HepG2 (cell line): ENCODE data around the gene GRM8. TPM values are rescaled to one million over a fixed set of nuclear protein-coding genes. Genes with fewer than 3 reads are reported as not detected.

Experiments
- ATAC-seq: fragments of 200-7000 bp; cut with Tn5 transposase; 3 replicates; pipeline ENCODE4 v1.9.1; 2020; ENCODE audit warnings: mild to moderate bottlenecking, moderate library complexity
- BruUV-seq: library from RNA; stranded (reverse); fragments of 400-500 nt; replicated peaks from 2 replicates; lab custom pipeline; 2021; lab: Mats Ljungman, UMichigan
- CTCF ChIA-PET: fragments of 300-600 bp; formaldehyde crosslinking; extraction: SDS; loops from one replicate; lab custom pipeline; 2021; ENCODE audit warnings: low total read pairs, inconsistent platforms, low intra/inter-chr PET ratio; lab: Yijun Ruan, JAX
- POLR2A ChIA-PET: fragments of 350-600 bp; sonication (Branson Sonifier 250); formaldehyde crosslinking; loops from one replicate; lab custom pipeline; 2020; ENCODE audit warnings: antibody characterized with exemption, inconsistent platforms; lab: Yijun Ruan, JAX
- DNase-seq: peaks from one replicate; pipeline ENCODE4 v3.0.0-alpha.2; 2015; ENCODE audit warnings: low spot score
- FAIRE-seq: peaks from 3 replicates; lab custom pipeline; 2011; peaks lifted over from hg19 to GRCh38; lab: Jason Lieb, UNC
- H2AFZ ChIP-seq: one replicate; pipeline ENCODE4 v1.6.1; 2011; ENCODE audit warnings: low read length, inconsistent platforms
- H3K27ac ChIP-seq: fragments of 300-600 bp; 3 replicates; pipeline ENCODE4 v1.8.0; 2011; ENCODE audit warnings: mixed run types, mild to moderate bottlenecking, mixed read lengths, low read length, inconsistent platforms; ENCODE audit not compliant: insufficient read depth; ENCODE audit errors: extremely low read length
- H3K27me3 ChIP-seq, 2 experiments: fragments of 200-600 bp in 1 of 2; 2 replicates in 1 of 2; 3 replicates in 1 of 2; pipeline versions ENCODE4 v1.6.0 to v1.8.0; 2011; ENCODE audit warnings: low read length in 2 of 2, mild to moderate bottlenecking in 2 of 2, moderate library complexity in 2 of 2, inconsistent platforms in 1 of 2; ENCODE audit not compliant: insufficient read depth in 2 of 2, control insufficient read depth in 1 of 2
- H3K36me3 ChIP-seq, 2 experiments: fragments of 200-600 bp in 1 of 2; replicated peaks in 1 of 2; 2 replicates in 1 of 2; 3 replicates in 1 of 2; pipeline versions ENCODE4 v1.5.1 to v1.8.0; 2011; ENCODE audit warnings: low read length in 2 of 2, inconsistent platforms in 1 of 2; ENCODE audit not compliant: insufficient read depth in 2 of 2, control insufficient read depth in 1 of 2
- H3K4me1 ChIP-seq: 2 replicates; pipeline ENCODE4 v1.5.1; 2012; ENCODE audit warnings: low read length, inconsistent platforms; ENCODE audit not compliant: insufficient read depth
- H3K4me2 ChIP-seq: 2 replicates; pipeline ENCODE4 v1.6.0; 2011; ENCODE audit warnings: low read depth, low read length, inconsistent platforms
- H3K4me3 ChIP-seq, 3 experiments: fragments of 200-600 bp in 1 of 3; sonication (generic), shearing (Covaris generic) in 1 of 3; replicated peaks in 1 of 3; 2 replicates each; pipeline ENCODE4 v1.5.1; 2011 to 2016; ENCODE audit warnings: low read length in 3 of 3, inconsistent platforms in 2 of 3, low read depth in 2 of 3, mild to moderate bottlenecking in 2 of 3, control low read depth in 1 of 3, mixed read lengths in 1 of 3; ENCODE audit not compliant: insufficient read depth in 1 of 3
- H3K79me2 ChIP-seq: one replicate; pipeline ENCODE4 v1.6.1; 2011; ENCODE audit warnings: low read length, inconsistent platforms; ENCODE audit not compliant: insufficient read depth
- H3K9ac ChIP-seq: 2 replicates; pipeline ENCODE4 v1.6.0; 2011; ENCODE audit warnings: mild to moderate bottlenecking, low read depth, low read length, inconsistent platforms; ENCODE audit not compliant: insufficient read depth
- H3K9me3 ChIP-seq: 2 replicates; pipeline ENCODE4 v1.5.1; 2012; ENCODE audit warnings: mild to moderate bottlenecking, low read length
- H4K20me1 ChIP-seq: 2 replicates; pipeline ENCODE4 v1.6.0; 2011; ENCODE audit warnings: inconsistent platforms, mild to moderate bottlenecking, low read length, moderate library complexity; ENCODE audit not compliant: insufficient read depth
- DMAP1 ChIP-seq: IDR thresholded peaks from 2 replicates; pipeline ENCODE4 v1.6.1; 2016
- FOSL1 ChIP-seq: sonication (generic); formaldehyde crosslinking; IDR thresholded peaks from 2 replicates; pipeline ENCODE4 v1.9.0; 2021; ENCODE audit warnings: missing genetic modification reagents, borderline replicate concordance
- FOXM1 ChIP-seq: sonication (generic); formaldehyde crosslinking; IDR thresholded peaks from 2 replicates; pipeline ENCODE4 v1.5.0; 2020; ENCODE audit warnings: missing genetic modification reagents
- GATA4 ChIP-seq: sonication (generic); IDR thresholded peaks from 2 replicates; pipeline ENCODE4 v1.6.1; 2016; ENCODE audit warnings: antibody characterized with exemption, low read depth, borderline replicate concordance
- KMT2A ChIP-seq: sonication (generic); formaldehyde crosslinking; IDR thresholded peaks from 2 replicates; pipeline ENCODE4 v1.4.0; 2020; ENCODE audit warnings: missing genetic modification reagents
- PLRG1 ChIP-seq: fragments of 450-650 bp; conservative IDR thresholded peaks from 2 replicates; pipeline ENCODE4 v1.6.1; 2016
- U2AF1 ChIP-seq: fragments of 200-400 bp; formaldehyde crosslinking; optimal IDR thresholded peaks from 2 replicates; pipeline ENCODE3; 2017; ENCODE audit warnings: mild to moderate bottlenecking, low read depth, low read length
- ZBTB7B ChIP-seq: sonication (generic); formaldehyde crosslinking; IDR thresholded peaks from 2 replicates; pipeline ENCODE4 v1.4.0; 2020; ENCODE audit warnings: missing genetic modification reagents
- ZNF607 ChIP-seq: sonication (generic); formaldehyde crosslinking; IDR thresholded peaks from 2 replicates; pipeline ENCODE4 v1.5.1; 2020; ENCODE audit warnings: missing genetic modification reagents, mild to moderate bottlenecking, borderline replicate concordance
- ZNF652 ChIP-seq: IDR thresholded peaks from 2 replicates; pipeline ENCODE4 v1.6.1; 2016; ENCODE audit warnings: low read depth, borderline replicate concordance
- ZNF75D ChIP-seq: sonication (generic); formaldehyde crosslinking; IDR thresholded peaks from 2 replicates; pipeline ENCODE4 v1.8.1; 2023; ENCODE audit warnings: missing genetic modification reagents, mild to moderate bottlenecking, borderline replicate concordance
- WGBS: methylation state at CpG from one replicate; pipeline ENCODE4 v1.1.6; 2017; ENCODE audit warnings: low lambda C conversion rate; 5-methylcytosine and 5-hydroxymethylcytosine counted together
- in situ Hi-C: cut with HindIII; loops from 2 replicates; pipeline ENCODE4 v1.10.0; 2017; ENCODE audit warnings: low pct_unique_long_range_greater_than_20kb; ENCODE audit not compliant: extremely low pct_ligation_motif_present
- intact Hi-C: fragments of 100-400 bp; cut with micrococcal nuclease; formaldehyde crosslinking; loops from one replicate; pipeline ENCODE4 v1.10.0; 2022; ENCODE audit not compliant: unreplicated experiment
- polyA plus RNA-seq, 8 experiments: library from polyadenylated mRNA; depleted of rRNA in 3 of 8; stranded (reverse) in 7 of 8; unstranded in 1 of 8; fragments of >200 nt; fragmentation: Illumina TruSeq in 4 of 8; extraction: Trizol in 4 of 8; gene quantifications; 2 replicates each; pipeline versions ENCODE4 v1.2.1 to v1.2.3, GENCODE V29; 2011 to 2016; ENCODE audit warnings: low read depth in 4 of 8, missing spikeins in 1 of 8, mixed read lengths in 1 of 8; ENCODE audit not compliant: insufficient read depth in 1 of 8
- total RNA-seq, 5 experiments: library from RNA; depleted of rRNA; stranded (reverse); fragments of >200 nt; fragmentation: Illumina TruSeq; extraction: Trizol; gene quantifications; 2 replicates each; pipeline ENCODE4 v1.2.3, GENCODE V29; 2016; ENCODE audit warnings: low read depth in 1 of 5
- TF ChIP-seq, protein P1 (sequence below): sonication (generic); formaldehyde crosslinking; IDR thresholded peaks from 2 replicates; pipeline ENCODE4 v1.8.0; 2022; ENCODE audit warnings: mild to moderate bottlenecking, missing genetic modification reagents
- TF ChIP-seq, protein P2 (sequence below): sonication (generic); formaldehyde crosslinking; IDR thresholded peaks from 2 replicates; pipeline ENCODE4 v1.5.1; 2020; ENCODE audit warnings: mild to moderate bottlenecking, missing genetic modification reagents, moderate library complexity

The GRM8 gene
- total and polyA plus RNA-seq, 2 of the 13 experiments (the other 11 are each of a cell fraction or from before 2014, with no cell fraction given): not detected

DNA sequence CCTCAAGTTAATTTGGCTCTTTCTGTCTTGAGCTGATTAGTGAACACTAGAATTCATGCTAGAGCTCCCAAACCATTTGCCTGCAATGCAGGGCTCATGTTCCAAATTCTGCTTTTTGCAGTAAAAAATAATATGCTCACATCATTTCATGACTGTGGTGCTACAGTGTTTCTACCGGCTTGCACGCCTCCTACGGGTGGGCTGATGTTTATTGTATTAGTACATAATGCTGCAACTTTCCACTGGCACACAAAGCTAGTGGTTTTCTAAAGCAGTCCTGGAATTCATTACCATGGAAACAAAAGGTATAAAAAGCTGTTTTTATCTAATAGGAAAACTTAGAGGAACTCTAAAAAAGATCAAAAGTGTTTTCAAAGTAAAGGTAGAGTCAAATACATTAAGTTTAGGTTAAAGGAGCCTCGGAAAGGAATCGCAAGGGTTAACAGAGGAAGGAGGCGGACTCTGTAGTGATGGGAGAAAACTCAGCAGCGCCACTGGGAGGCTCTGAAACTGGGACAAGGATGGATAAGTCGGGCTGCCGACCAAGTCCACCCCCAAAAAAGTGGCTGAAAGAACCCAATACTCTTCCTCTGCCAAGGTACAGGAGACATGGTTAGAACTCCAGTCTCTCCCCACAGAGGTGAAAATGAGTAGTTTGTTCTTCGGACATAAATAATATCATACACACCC, 25.9 kb downstream of the GRM8 start:
- in situ Hi-C loops (no loop called here), intact Hi-C loops (no loop called here)
- Histone ChIP-seq H3K36me3 (no peaks in the 10 kb centered on the region), H3K79me2 (no peaks in the 10 kb centered on the region), H2AFZ (no peak overlapping the region), H3K27ac (no peak overlapping the region), H3K9me3 (no peaks in the 10 kb centered on the region), H3K4me1 (no peaks in the 10 kb centered on the region), H3K4me2 (no peak overlapping the region), H3K4me3 (no peak overlapping the region), H4K20me1 (no peaks in the 10 kb centered on the region), H3K9ac (no peak overlapping the region), H3K27me3 (no peaks in the 10 kb centered on the region)
- CTCF ChIA-PET: no interaction called here
- DNase-seq: no peak
- TF ChIP-seq GATA4 (no peak), ZNF607 (CRISPR knock-in tag) (no peak), ZNF652 (CRISPR knock-in tag) (peak; percentile 39; the same call in 1 of the 2 replicates), KMT2A (CRISPR knock-in tag) (no peak)
- FAIRE-seq: no peak
- no TSS peak for BruUV-seq
- WGBS: 15% methylated on average over 10 of the region's 10 CpGs
- no peak for ATAC-seq
- POLR2A ChIA-PET: no interaction called here

DNA sequence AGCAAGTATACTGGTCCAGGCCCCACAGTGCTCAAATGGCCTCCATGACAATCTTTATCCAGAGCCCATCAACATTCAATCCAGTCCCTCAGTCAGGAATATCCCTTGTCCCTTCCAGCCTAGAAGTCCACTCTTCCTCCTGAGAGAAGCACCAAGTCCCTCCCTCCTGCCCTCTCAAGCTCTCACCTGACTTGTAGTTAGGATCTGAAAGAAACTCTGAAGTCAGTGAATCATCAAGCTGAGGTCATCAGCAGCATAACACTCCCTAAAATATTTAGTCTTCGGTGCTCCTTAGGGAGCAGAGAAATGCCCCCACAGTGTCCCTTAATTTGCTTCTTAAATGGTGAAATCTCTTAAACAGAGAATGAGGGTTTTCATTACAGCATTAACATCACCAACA, 31.0 kb downstream of the GRM8 start:
- Histone ChIP-seq H3K4me1 (no peaks in the 10 kb centered on the region), H4K20me1 (no peaks in the 10 kb centered on the region), H3K4me3 (no peak overlapping the region), H3K27ac (no peak overlapping the region), H3K27me3 (no peaks in the 10 kb centered on the region), H3K9ac (no peak overlapping the region), H3K79me2 (no peaks in the 10 kb centered on the region), H3K36me3 (no peaks in the 10 kb centered on the region), H2AFZ (no peak overlapping the region), H3K9me3 (no peaks in the 10 kb centered on the region), H3K4me2 (no peak overlapping the region)
- CTCF ChIA-PET: no interaction called here
- FAIRE-seq (no peak), DNase-seq (no peak), ATAC-seq (no peak)
- BruUV-seq: no TSS peak
- in situ Hi-C loops (no loop called here), intact Hi-C loops (no loop called here)
- POLR2A ChIA-PET: no interaction called here
- 0% methylated on average over 1 of the region's 1 CpG for WGBS
- TF ChIP-seq ZNF75D (CRISPR knock-in tag): no peak
- no peak for TF ChIP-seq U2AF1
- TF ChIP-seq, protein P1, sequence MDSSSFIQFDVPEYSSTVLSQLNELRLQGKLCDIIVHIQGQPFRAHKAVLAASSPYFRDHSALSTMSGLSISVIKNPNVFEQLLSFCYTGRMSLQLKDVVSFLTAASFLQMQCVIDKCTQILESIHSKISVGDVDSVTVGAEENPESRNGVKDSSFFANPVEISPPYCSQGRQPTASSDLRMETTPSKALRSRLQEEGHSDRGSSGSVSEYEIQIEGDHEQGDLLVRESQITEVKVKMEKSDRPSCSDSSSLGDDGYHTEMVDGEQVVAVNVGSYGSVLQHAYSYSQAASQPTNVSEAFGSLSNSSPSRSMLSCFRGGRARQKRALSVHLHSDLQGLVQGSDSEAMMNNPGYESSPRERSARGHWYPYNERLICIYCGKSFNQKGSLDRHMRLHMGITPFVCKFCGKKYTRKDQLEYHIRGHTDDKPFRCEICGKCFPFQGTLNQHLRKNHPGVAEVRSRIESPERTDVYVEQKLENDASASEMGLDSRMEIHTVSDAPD: no peak
- no peak for TF ChIP-seq DMAP1 (CRISPR knock-in tag)
- no peak for TF ChIP-seq ZBTB7B (CRISPR knock-in tag)
- no peak for TF ChIP-seq FOXM1 (CRISPR knock-in tag)
- TF ChIP-seq, protein P2, sequence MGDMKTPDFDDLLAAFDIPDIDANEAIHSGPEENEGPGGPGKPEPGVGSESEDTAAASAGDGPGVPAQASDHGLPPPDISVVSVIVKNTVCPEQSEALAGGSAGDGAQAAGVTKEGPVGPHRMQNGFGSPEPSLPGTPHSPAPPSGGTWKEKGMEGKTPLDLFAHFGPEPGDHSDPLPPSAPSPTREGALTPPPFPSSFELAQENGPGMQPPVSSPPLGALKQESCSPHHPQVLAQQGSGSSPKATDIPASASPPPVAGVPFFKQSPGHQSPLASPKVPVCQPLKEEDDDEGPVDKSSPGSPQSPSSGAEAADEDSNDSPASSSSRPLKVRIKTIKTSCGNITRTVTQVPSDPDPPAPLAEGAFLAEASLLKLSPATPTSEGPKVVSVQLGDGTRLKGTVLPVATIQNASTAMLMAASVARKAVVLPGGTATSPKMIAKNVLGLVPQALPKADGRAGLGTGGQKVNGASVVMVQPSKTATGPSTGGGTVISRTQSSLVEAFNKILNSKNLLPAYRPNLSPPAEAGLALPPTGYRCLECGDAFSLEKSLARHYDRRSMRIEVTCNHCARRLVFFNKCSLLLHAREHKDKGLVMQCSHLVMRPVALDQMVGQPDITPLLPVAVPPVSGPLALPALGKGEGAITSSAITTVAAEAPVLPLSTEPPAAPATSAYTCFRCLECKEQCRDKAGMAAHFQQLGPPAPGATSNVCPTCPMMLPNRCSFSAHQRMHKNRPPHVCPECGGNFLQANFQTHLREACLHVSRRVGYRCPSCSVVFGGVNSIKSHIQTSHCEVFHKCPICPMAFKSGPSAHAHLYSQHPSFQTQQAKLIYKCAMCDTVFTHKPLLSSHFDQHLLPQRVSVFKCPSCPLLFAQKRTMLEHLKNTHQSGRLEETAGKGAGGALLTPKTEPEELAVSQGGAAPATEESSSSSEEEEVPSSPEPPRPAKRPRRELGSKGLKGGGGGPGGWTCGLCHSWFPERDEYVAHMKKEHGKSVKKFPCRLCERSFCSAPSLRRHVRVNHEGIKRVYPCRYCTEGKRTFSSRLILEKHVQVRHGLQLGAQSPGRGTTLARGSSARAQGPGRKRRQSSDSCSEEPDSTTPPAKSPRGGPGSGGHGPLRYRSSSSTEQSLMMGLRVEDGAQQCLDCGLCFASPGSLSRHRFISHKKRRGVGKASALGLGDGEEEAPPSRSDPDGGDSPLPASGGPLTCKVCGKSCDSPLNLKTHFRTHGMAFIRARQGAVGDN: no peak
- no peak for TF ChIP-seq FOSL1 (CRISPR knock-in tag)
- TF ChIP-seq PLRG1: no peak
